IPS-18a (cell line): ENCODE results near the gene IPPK.

Experiments
- H3K27ac ChIP-seq: one replicate; pipeline ENCODE4 v1.5.1; 2013; ENCODE audit warnings: low read length
- H3K27me3 ChIP-seq: one replicate; pipeline ENCODE4 v1.6.1; 2013; ENCODE audit warnings: mild to moderate bottlenecking, low read length; ENCODE audit not compliant: control insufficient read depth, insufficient read depth
- H3K36me3 ChIP-seq: one replicate; pipeline ENCODE4 v1.6.1; 2013; ENCODE audit warnings: low read depth, low read length; ENCODE audit not compliant: control insufficient read depth
- H3K4me1 ChIP-seq: one replicate; pipeline ENCODE4 v1.6.1; 2013; ENCODE audit warnings: low read depth, low read length; ENCODE audit not compliant: control insufficient read depth
- H3K4me3 ChIP-seq: one replicate; pipeline ENCODE4 v1.5.1; 2013; ENCODE audit warnings: low read length
- H3K9ac ChIP-seq: one replicate; pipeline ENCODE4 v1.6.1; 2013; ENCODE audit warnings: mild to moderate bottlenecking, low read length, moderate library complexity
- H3K9me3 ChIP-seq: one replicate; pipeline ENCODE4 v1.6.1; 2013; ENCODE audit warnings: low read depth, low read length; ENCODE audit not compliant: control insufficient read depth

The IPPK gene

DNA sequence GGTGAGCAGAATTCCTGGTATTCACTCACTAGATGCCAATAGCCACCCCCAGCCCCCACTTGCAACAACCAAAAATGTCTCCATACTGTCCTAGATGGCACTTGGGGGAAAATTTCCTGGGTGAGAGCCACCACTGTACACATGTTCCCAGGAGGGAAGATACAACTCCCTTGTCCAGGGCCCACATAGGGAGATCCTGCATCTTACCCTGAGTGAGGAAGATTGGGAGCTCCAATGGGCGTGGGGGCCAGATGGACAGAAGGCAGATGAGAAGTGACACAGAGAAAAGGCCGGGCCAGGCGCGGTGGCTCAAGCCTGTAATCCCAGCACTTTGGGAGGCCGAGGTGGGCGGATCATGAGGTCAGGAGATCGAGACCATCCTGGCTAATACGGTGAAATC lies 12.3 kb upstream of the IPPK start:
- Histone ChIP-seq H3K9me3 (no peaks in the 10 kb centered on the region), H3K27me3 (no peaks in the 10 kb centered on the region), H3K36me3 (no peaks in the 10 kb centered on the region), H3K4me3 (no peak overlapping the region), H3K27ac (no peak overlapping the region), H3K4me1 (peaks cover 11% of the 10 kb centered on the region), H3K9ac (no peak overlapping the region)

DNA sequence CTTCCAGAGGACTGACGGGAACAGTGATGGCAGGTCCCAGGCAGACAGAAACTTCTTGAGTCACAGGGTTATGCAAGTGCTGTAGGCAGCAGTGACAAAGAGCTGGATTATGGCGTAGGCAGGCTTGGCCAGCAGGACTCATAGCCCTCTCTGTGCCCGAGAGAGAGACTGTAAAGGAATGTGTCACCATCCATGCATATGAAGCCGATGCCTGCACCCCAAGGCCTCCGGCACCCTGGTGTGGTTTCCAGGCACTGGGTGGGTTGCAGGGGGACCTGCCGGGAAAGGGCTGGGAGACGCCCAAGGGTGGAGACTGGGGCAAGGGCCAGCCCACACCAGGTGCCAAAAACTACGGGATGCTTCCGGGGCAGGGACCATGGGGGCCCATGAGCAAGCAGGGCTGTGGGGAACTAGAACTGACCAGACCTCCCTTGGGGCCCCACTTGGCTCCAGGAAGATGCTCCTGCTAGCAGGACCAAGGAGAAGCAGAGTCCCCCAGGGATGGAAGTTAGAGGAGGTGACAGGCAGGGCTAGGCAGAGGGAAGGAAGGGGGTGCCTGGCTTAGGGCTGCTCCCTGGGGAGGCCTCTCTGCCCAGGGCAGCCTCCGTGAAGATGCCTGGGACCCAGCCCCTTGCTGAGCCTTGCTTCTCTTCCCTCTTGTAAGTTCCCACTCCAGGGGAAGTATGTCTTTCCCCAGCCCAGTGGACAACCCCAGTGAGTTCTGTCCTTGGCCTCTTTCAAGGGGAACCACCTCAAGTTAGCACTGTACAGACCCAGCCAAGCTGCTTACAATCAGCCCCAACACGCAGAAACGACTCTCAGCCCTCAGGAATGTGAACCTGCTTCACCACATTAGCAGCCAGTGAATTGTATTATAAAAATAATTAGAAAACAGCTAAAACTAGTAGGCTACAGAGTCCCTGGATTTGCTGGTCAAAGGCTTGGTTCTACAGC lies 10.5 kb upstream of the IPPK start:
- no peak overlapping the region for H3K27ac ChIP-seq

DNA sequence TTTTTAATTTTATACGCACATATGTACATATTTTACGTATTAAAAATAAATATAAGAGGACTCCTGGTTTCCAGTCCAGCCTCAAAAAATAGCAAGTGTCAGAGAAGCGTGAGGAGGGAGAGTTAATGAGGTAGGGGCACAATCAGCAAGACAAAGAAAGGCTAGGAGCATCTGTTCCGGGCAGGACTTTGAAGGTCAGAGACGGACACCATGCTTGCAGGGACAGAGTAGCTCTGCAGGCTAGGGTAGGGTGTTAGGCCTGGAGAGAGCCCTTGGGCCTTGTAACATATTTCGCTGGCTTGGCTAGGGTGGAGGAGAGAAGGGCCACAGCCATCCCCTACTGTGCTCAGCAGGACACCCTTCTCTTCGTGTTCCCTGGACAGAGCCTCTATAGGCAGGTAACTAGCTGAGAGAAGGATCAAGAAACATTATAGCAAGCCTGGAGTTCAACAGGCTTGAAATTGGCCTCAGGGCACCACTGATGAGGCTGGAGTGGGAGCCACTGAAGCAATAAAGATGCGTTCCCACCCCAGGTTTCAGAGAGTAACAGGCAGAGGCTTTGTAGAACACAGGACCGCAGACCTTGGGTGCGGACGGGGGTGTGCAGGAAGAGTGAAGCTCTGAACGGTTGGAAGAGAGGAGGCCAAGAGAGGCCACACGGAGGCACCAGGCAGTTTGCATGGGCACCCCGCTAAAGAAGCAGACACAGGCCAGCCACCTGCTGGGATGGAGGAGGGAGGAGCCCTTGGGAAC lies 9.7 kb upstream of the IPPK start:
- H3K9me3 ChIP-seq, result no peaks in the 10 kb centered on the region
- H3K4me3 ChIP-seq, result no peak overlapping the region
- no peak overlapping the region for H3K9ac ChIP-seq
- no peaks in the 10 kb centered on the region for H3K36me3 ChIP-seq
- H3K27me3 ChIP-seq, result no peaks in the 10 kb centered on the region
- peaks cover 11% of the 10 kb centered on the region for H3K4me1 ChIP-seq
- H3K27ac ChIP-seq, result peak overlapping the region; percentile 15

More for the DNA sequence above, 10.5 kb upstream of the IPPK start:
- H3K36me3 ChIP-seq, result no peaks in the 10 kb centered on the region
- no peaks in the 10 kb centered on the region for H3K9me3 ChIP-seq
- no peaks in the 10 kb centered on the region for H3K27me3 ChIP-seq
- peaks cover 11% of the 10 kb centered on the region for H3K4me1 ChIP-seq
- no peak overlapping the region for H3K4me3 ChIP-seq
- no peak overlapping the region for H3K9ac ChIP-seq

DNA sequence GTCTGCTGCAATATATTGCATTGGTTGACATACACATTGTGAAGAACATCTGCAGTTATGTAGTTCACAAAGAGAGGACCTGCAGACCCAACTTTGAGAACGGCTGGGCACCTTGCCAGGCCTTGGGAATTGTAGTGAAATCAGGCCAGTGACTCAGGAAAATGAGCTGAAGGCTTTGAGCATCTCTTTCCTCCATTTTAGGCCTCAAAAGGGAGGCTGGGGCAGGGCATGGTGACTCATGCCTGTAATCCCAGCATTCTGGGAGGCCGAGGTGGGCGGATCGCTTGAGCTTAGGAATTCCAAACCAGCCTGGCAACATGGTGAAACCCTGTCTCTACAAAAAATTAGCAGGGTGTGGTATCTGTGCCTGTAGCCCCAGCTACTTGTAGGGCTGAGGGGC lies 1.4 kb upstream of the IPPK start:
- no peak overlapping the region for H3K27ac ChIP-seq
- H3K27me3 ChIP-seq, result no peaks in the 10 kb centered on the region
- H3K4me1 ChIP-seq, result peaks cover 7% of the 10 kb centered on the region
- H3K9me3 ChIP-seq, result no peaks in the 10 kb centered on the region
- H3K9ac ChIP-seq, result no peak overlapping the region
- H3K36me3 ChIP-seq, result peaks cover 5% of the 10 kb centered on the region
- H3K4me3 ChIP-seq, result peak overlapping the region; percentile 96

DNA sequence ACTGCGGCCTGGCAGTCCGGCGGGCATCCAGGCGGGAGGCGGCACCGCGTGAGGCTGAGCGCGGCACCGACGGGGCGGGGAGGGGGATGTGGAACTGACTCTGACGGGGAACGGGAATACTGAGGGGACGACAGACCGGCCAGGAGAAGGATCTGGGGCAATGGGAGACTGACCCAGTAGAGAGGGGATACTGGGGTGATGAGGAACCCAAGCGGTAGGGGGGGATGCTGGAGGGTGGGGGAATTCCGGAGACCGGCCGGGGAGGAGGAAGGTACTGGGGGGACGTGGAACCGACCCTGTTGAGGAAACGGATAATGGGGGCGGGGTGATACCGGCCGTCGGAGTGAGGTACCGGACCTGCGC lies 423 bp downstream of the IPPK start:
- H3K27me3 ChIP-seq, result no peaks in the 10 kb centered on the region
- no peak overlapping the region for H3K27ac ChIP-seq
- peak overlapping the region; percentile 51 for H3K9ac ChIP-seq
- H3K4me1 ChIP-seq, result peaks cover 14% of the 10 kb centered on the region
- H3K4me3 ChIP-seq, result peak overlapping the region; percentile 96
- peaks cover 5% of the 10 kb centered on the region for H3K36me3 ChIP-seq
- no peaks in the 10 kb centered on the region for H3K9me3 ChIP-seq

DNA sequence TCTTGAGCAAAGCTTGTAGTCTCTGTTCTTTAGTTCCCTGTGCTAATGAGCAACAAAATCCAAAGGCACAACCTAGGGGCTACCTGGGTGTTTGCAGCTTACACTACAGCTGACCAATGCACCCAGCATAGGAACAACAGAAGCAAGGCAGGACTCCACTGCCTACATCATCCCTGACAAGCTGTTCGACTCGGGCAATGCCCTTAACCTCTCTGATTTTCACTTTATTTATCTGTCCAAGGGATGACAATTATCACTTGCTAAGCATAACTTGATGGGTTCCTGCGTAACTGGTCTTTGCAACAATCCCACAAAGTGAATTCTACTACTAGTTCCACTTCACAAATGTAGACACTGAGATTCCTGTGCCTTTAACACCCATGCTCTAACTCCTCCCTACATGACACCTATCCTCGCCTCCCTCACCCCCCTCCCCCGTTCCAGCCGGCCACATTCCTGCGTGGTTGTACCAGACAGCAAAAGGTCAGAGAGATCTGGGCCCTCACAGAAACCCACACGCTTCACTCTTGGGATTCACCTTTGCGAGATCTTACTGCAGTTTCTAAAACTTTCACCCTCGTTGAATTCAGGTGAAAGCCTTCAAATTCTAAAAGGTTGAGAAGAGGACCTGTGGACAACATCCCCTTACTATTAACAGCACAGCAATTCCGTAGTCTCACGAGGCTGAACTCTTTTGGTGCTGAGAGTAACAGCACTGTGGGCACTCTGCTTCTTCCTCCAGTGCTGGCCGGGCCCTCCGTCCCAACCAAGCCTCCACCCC lies 995 bp downstream of the IPPK start:
- Histone ChIP-seq H3K4me1 (peaks cover 14% of the 10 kb centered on the region), H3K9me3 (no peaks in the 10 kb centered on the region), H3K27ac (no peak overlapping the region), H3K9ac (peak overlapping the region; percentile 51), H3K4me3 (peak overlapping the region; percentile 96), H3K27me3 (no peaks in the 10 kb centered on the region), H3K36me3 (peaks cover 5% of the 10 kb centered on the region)

DNA sequence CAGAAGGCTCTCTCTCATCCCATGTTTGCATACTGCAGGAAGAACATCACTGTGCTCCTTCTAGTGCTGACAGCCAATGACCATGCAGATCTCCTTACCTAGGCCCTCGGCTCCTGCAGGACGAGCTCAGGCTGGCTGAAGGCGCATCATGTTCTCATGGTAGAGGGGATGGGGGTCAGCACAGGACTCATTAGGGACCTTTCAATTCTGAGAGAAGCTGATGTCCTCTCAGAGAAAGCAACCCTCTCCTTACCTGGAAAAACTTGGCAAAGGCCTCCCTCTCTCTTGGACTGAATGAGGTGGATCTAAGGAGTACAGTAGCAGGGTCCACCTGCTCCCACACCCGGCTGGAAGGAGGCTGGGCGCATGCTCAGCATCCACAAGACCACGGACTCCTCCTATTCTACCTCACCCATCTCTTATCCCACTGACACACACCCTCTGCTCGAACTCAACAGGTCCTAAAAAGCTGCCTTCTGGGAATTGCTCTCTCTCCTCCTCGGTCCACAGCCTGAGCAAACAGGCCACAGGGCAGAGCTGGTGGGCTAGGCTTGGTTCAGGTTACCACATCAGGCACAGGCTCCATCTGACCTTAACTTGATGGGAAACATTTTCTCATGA lies 2.9 kb downstream of the IPPK start:
- Histone ChIP-seq H3K9me3 (no peaks in the 10 kb centered on the region), H3K4me3 (no peak overlapping the region), H3K9ac (no peak overlapping the region), H3K27ac (no peak overlapping the region), H3K27me3 (no peaks in the 10 kb centered on the region), H3K4me1 (peaks cover 14% of the 10 kb centered on the region), H3K36me3 (peaks cover 5% of the 10 kb centered on the region)

DNA sequence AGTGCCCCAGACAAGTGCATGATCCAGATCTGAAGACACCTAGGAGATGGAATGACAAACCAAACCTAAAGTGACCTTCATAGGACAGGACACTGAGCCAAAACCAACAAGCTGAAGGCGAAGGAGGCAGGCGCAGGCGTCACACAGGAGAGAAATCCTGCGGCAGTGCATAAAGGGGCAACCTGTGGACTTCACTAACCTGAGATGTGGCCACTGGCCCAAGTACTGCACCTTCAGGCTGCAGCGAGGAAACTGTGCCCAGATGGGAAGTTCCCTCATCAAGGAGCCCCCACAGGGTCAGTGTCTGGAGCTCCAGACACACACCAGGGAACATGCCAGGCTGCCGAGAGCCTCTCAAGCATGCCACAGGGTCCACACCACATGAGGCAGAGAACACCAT lies 3.7 kb downstream of the IPPK start:
- Histone ChIP-seq H3K27ac (no peak overlapping the region), H3K4me3 (no peak overlapping the region), H3K9me3 (no peaks in the 10 kb centered on the region), H3K36me3 (peaks cover 5% of the 10 kb centered on the region), H3K4me1 (peaks cover 14% of the 10 kb centered on the region), H3K27me3 (no peaks in the 10 kb centered on the region), H3K9ac (no peak overlapping the region)

DNA sequence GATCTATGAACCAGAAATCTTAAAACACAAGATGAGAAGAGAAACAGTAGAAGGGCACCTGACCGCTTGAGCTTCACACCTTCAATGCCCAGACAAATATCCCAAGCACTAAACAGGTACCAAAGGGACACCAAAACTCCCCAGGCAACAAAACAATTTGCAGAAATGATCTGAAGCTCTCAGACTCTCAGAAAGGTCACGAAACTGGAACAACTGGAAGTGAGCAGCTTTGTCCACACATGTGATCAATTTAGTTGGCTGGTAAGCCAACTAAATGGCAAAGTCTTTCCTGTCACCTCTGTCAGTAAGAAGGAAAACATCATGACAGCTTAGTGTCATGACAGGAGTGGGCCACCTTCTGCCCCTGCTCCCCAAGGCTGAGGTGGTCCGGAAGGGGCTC lies 4.1 kb downstream of the IPPK start:
- peaks cover 14% of the 10 kb centered on the region for H3K4me1 ChIP-seq
- no peak overlapping the region for H3K27ac ChIP-seq
- H3K4me3 ChIP-seq, result no peak overlapping the region
- no peaks in the 10 kb centered on the region for H3K9me3 ChIP-seq
- no peaks in the 10 kb centered on the region for H3K27me3 ChIP-seq
- peaks cover 5% of the 10 kb centered on the region for H3K36me3 ChIP-seq
- no peak overlapping the region for H3K9ac ChIP-seq

DNA sequence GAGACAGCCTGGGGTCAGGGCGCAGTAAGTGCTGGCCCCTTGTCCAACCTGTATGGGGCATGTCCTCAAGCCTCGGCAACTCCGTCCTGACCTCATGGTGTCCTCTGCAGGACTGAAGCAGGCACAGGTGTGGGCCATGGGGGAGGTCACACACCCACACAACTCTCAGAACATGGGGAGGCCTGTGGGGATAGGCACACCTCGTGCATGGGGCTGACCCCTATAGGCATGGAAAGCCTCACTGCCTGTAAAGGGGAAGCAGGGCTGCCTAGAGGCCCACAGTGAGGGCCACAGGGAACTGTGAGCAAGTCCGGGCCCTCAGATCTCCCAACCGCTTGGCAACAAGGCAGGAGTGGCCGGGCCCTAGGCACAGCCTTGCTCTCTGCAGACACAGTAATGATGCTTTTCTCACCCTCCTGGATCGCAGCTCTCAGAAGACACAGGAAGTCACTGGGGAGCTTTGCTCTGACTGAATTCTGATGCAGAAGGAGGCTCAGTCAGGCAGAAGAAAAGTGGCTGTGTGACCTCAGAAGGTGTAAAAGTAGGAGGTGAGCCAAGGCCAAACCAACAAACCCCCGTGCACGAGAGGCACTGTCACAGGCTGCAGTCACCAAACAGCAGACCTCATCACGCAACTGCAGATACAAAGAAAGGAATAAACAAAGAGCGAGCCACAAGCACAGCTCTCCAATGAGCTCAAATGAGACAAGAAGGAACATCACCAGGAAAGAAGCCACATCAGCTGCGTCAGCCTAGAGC lies 5.4 kb downstream of the IPPK start:
- Histone ChIP-seq H3K36me3 (peaks cover 5% of the 10 kb centered on the region), H3K27me3 (no peaks in the 10 kb centered on the region), H3K4me3 (no peak overlapping the region), H3K4me1 (peaks cover 19% of the 10 kb centered on the region), H3K9me3 (no peaks in the 10 kb centered on the region), H3K27ac (no peak overlapping the region), H3K9ac (no peak overlapping the region)
